Measurements from ENCODE around the gene FAM163B.

Gene FAM163B

GRCh38 chr9:133641861-133642595, 32.8 kb upstream of the FAM163B start:
- no peak for ATAC-seq
- TF ChIP-seq ZNF565 (CRISPR knock-in tag; conservative IDR thresholded peaks at IDR 0.05; ENCODE audit: low read depth) (no peak), POU6F1 (CRISPR knock-in tag; IDR thresholded peaks at IDR 0.05; ENCODE audit: borderline replicate concordance, low read depth) (no peak), SNAI2 (CRISPR knock-in tag; IDR thresholded peaks at IDR 0.05) (no peak), ZFP30 (CRISPR knock-in tag; IDR thresholded peaks at IDR 0.05) (no peak), BACH2 (CRISPR knock-in tag; IDR thresholded peaks at IDR 0.05; ENCODE audit: borderline replicate concordance) (no peak), TSHZ2 (CRISPR knock-in tag; IDR thresholded peaks at IDR 0.05) (no peak), TCF4 (CRISPR knock-in tag; IDR thresholded peaks at IDR 0.05; ENCODE audit: borderline replicate concordance) (no peak), ZC3H10 (CRISPR knock-in tag; IDR thresholded peaks at IDR 0.05) (no peak), GLIS3 (CRISPR knock-in tag; IDR thresholded peaks at IDR 0.05) (no peak), ZNF8 (CRISPR knock-in tag; IDR thresholded peaks at IDR 0.05) (no peak), OSR1 (CRISPR knock-in tag; IDR thresholded peaks at IDR 0.05) (no peak), PATZ1 (CRISPR knock-in tag; IDR thresholded peaks at IDR 0.05; ENCODE audit: borderline replicate concordance) (no peak), ISL1 (CRISPR knock-in tag; IDR thresholded peaks at IDR 0.05) (no peak), CSRNP3 (CRISPR knock-in tag; IDR thresholded peaks at IDR 0.05) (no peak), CREB5 (CRISPR knock-in tag; IDR thresholded peaks at IDR 0.05; ENCODE audit: low read depth) (no peak)

GRCh38 chr9:133641396-133641655, 32.1 kb upstream of the FAM163B start:
- no peak for ATAC-seq
- TF ChIP-seq ISL1 (CRISPR knock-in tag; IDR thresholded peaks at IDR 0.05) (no peak), BACH2 (CRISPR knock-in tag; IDR thresholded peaks at IDR 0.05; ENCODE audit: borderline replicate concordance) (no peak), ZNF8 (CRISPR knock-in tag; IDR thresholded peaks at IDR 0.05) (no peak), CSDC2 (CRISPR knock-in tag; IDR thresholded peaks at IDR 0.05) (no peak), ZFP30 (CRISPR knock-in tag; IDR thresholded peaks at IDR 0.05) (no peak), TOX (CRISPR knock-in tag; IDR thresholded peaks at IDR 0.05; ENCODE audit: borderline replicate concordance) (no peak), PPARA (CRISPR knock-in tag; IDR thresholded peaks at IDR 0.05; ENCODE audit: borderline replicate concordance) (no peak), POU6F1 (CRISPR knock-in tag; IDR thresholded peaks at IDR 0.05; ENCODE audit: borderline replicate concordance, low read depth) (no peak), ZNF70 (CRISPR knock-in tag; IDR thresholded peaks at IDR 0.05) (no peak), TSHZ2 (CRISPR knock-in tag; IDR thresholded peaks at IDR 0.05) (no peak), TCF4 (CRISPR knock-in tag; IDR thresholded peaks at IDR 0.05; ENCODE audit: borderline replicate concordance) (no peak), ZNF565 (CRISPR knock-in tag; conservative IDR thresholded peaks at IDR 0.05; ENCODE audit: low read depth) (no peak), OSR1 (CRISPR knock-in tag; IDR thresholded peaks at IDR 0.05) (no peak), ZC3H10 (CRISPR knock-in tag; IDR thresholded peaks at IDR 0.05) (no peak), ESRRG (CRISPR knock-in tag; IDR thresholded peaks at IDR 0.05) (no peak), RARB (CRISPR knock-in tag; IDR thresholded peaks at IDR 0.05) (no peak), GLIS3 (CRISPR knock-in tag; IDR thresholded peaks at IDR 0.05) (no peak), PATZ1 (CRISPR knock-in tag; IDR thresholded peaks at IDR 0.05; ENCODE audit: borderline replicate concordance) (no peak)
